Subcutaneous adipose tissue (tissue), 4 donors: ENCODE results near the gene NSUN7. TPM values are rescaled to one million over a fixed set of nuclear protein-coding genes. Genes with fewer than 3 reads are reported as not detected.

Source experiments
- CTCF ChIP-seq: fragments of 450-650 bp; IDR thresholded peaks from one replicate; pipeline ENCODE4 v1.5.1; 2016; ENCODE audit warnings: low read depth, mild to moderate bottlenecking, control low read depth, antibody characterized with exemption, moderate library complexity
- total RNA-seq, 4 donors: library from RNA; depleted of rRNA; stranded (reverse); fragments of >200 nt; gene quantifications; one replicate each; pipeline ENCODE4 v1.1.0, GENCODE V29; 2016

Gene NSUN7
- total RNA-seq, 4 donors from 2014 or later = 0.16 to 4.0 (median 1.3) TPM

DNA sequence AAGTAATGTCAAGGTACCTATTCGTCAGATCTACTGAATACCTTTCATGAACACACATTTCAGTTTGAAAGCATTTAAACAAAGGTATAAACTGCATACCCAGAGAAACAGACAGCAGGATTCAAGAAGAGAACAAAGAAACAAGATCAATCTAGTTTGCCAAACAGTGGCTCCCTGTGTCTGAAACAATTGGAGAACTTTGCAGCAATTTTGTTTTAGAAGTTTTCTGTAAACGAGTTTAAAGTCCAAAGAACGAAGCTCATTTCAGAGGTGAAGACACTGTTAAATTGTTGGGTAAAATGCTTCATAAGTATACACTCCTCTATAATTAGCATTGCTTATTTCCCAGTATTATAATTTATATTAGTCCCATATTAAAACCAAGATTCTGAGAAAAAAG lies 21.4 kb upstream of the NSUN7 start:
- no peak for TF ChIP-seq CTCF

GRCh38 chr4:40729555-40729954 lies 20.2 kb upstream of the NSUN7 start:
- TF ChIP-seq CTCF = no peak

GRCh38 chr4:40730091-40730679 lies 19.6 kb upstream of the NSUN7 start:
- no peak for TF ChIP-seq CTCF

- no peak for TF ChIP-seq CTCF
Observed at GRCh38 chr4:40731361-40731760, 18.4 kb upstream of the NSUN7 start.

DNA sequence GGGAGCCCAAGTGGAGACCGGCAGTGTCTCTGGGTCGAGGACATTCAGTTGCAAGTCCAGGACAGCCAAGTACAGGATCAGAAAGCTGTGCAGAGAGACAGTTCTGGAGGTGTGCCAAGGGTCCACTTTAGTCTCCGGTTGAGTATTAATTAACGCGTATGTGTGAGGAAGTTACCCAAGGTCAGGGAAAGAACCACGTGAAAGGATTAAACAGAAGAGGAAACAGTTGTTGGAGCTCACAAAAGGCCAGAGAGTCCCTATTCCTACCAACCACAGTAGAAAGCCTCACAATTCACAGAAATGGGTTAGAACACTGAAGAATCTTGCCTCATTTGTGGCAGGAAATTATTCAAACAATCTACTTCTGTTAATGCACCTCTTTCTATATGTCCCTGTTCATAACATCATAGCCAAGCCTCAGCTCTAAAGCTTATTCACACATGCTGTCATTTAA lies 17.9 kb upstream of the NSUN7 start:
- no peak for TF ChIP-seq CTCF

DNA sequence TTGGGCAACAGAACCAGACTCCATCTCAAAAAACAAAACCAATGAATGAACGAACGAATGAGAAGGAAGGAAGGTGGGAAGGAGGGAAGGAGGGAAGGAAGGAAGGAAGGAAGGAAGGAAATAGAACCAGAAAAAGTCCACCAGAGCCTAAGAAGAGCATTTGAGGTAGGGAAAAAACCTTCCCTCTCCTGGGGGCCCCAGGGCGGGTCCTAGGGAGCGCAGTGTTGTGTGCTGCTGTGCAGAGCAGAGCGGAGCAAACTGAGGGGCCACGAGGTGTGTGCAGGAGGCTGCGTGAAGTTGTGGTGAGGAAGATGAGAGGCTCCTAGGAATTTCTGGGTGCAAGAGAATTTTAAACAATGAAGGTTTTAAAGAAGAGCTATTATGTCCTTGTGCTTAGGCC lies 16.0 kb upstream of the NSUN7 start:
- no peak for TF ChIP-seq CTCF

- TF ChIP-seq CTCF = no peak
Observed at GRCh38 chr4:40734497-40734896, 15.3 kb upstream of the NSUN7 start.
